Measurements from ENCODE around the gene KCNQ1. TPM values are rescaled to one million over a fixed set of nuclear protein-coding genes. Genes with fewer than 3 reads are reported as not detected.

Gene KCNQ1
- total RNA-seq, 1 donor from 2014 or later: 6.4 TPM

- H3K4me3 Mint-ChIP-seq: no peak overlapping the region
- H3K27me3 Mint-ChIP-seq: no peaks in the 10 kb centered on the region
- DNase-seq: no peak
- intact Hi-C loops (cut with micrococcal nuclease): no loop called here
- H3K4me1 Mint-ChIP-seq: no peaks in the 10 kb centered on the region
- no peak overlapping the region for H3K27ac Mint-ChIP-seq
- peaks cover 10% of the 10 kb centered on the region for H3K9me3 Mint-ChIP-seq
- no peaks in the 10 kb centered on the region for H3K36me3 Mint-ChIP-seq (ENCODE audit: low read depth)
These were observed 388.4 kb downstream of the KCNQ1 start for GRCh38 chr11:2833051-2833715.

GRCh38 chr11:2833716-2834502 is 389.1 kb downstream of the KCNQ1 start:
- intact Hi-C loops (cut with micrococcal nuclease): no loop called here

GRCh38 chr11:2834503-2835273 is 389.9 kb downstream of the KCNQ1 start:
- H3K9me3 Mint-ChIP-seq: peaks cover under 1% of the 10 kb centered on the region
- H3K27ac Mint-ChIP-seq: no peak overlapping the region

More at GRCh38 chr11:2833716-2834502, 389.1 kb downstream of the KCNQ1 start:
- DNase-seq: no peak
- Mint-ChIP-seq H3K36me3 (ENCODE audit: low read depth) (no peaks in the 10 kb centered on the region), H3K4me1 (no peaks in the 10 kb centered on the region), H3K27me3 (no peaks in the 10 kb centered on the region), H3K4me3 (no peak overlapping the region), H3K27ac (no peak overlapping the region), H3K9me3 (peaks cover 8% of the 10 kb centered on the region)

GRCh38 chr11:2835296-2835695 is 390.5 kb downstream of the KCNQ1 start:
- no peaks in the 10 kb centered on the region for H3K9me3 Mint-ChIP-seq
- no peaks in the 10 kb centered on the region for H3K36me3 Mint-ChIP-seq (ENCODE audit: low read depth)
- intact Hi-C loops (cut with micrococcal nuclease): no loop called here
- no peak overlapping the region for H3K4me3 Mint-ChIP-seq
- no peaks in the 10 kb centered on the region for H3K27me3 Mint-ChIP-seq
- H3K4me1 Mint-ChIP-seq: no peaks in the 10 kb centered on the region
- no peak for DNase-seq
- no peak overlapping the region for H3K27ac Mint-ChIP-seq

More at GRCh38 chr11:2834503-2835273, 389.9 kb downstream of the KCNQ1 start:
- no peak for DNase-seq
- Mint-ChIP-seq H3K27me3 (no peaks in the 10 kb centered on the region), H3K4me1 (no peaks in the 10 kb centered on the region), H3K4me3 (no peak overlapping the region), H3K36me3 (ENCODE audit: low read depth) (no peaks in the 10 kb centered on the region)
- intact Hi-C loops (cut with micrococcal nuclease): no loop called here

GRCh38 chr11:2835751-2836150 is 390.9 kb downstream of the KCNQ1 start:
- no peaks in the 10 kb centered on the region for H3K36me3 Mint-ChIP-seq (ENCODE audit: low read depth)
- no peak for DNase-seq
- no peak overlapping the region for H3K27ac Mint-ChIP-seq
- no peak overlapping the region for H3K4me3 Mint-ChIP-seq
- no peaks in the 10 kb centered on the region for H3K9me3 Mint-ChIP-seq
- no peaks in the 10 kb centered on the region for H3K27me3 Mint-ChIP-seq
- intact Hi-C loops (cut with micrococcal nuclease): no loop called here
- no peaks in the 10 kb centered on the region for H3K4me1 Mint-ChIP-seq

- Mint-ChIP-seq H3K4me3 (no peak overlapping the region), H3K27ac (no peak overlapping the region), H3K9me3 (no peaks in the 10 kb centered on the region), H3K4me1 (no peaks in the 10 kb centered on the region), H3K27me3 (no peaks in the 10 kb centered on the region), H3K36me3 (ENCODE audit: low read depth) (no peaks in the 10 kb centered on the region)
- intact Hi-C loops (cut with micrococcal nuclease): no loop called here
- no peak for DNase-seq
These were observed 391.7 kb downstream of the KCNQ1 start for GRCh38 chr11:2836315-2837095.

GRCh38 chr11:2837096-2837601 is 392.3 kb downstream of the KCNQ1 start:
- Mint-ChIP-seq H3K27me3 (no peaks in the 10 kb centered on the region), H3K36me3 (ENCODE audit: low read depth) (no peaks in the 10 kb centered on the region), H3K4me1 (no peaks in the 10 kb centered on the region), H3K27ac (no peak overlapping the region), H3K4me3 (no peak overlapping the region), H3K9me3 (no peaks in the 10 kb centered on the region)
- no peak for DNase-seq
- intact Hi-C loops (cut with micrococcal nuclease): no loop called here

GRCh38 chr11:2837651-2838050 is 392.8 kb downstream of the KCNQ1 start:
- Mint-ChIP-seq H3K4me3 (no peak overlapping the region), H3K36me3 (ENCODE audit: low read depth) (no peaks in the 10 kb centered on the region), H3K4me1 (no peaks in the 10 kb centered on the region), H3K9me3 (no peaks in the 10 kb centered on the region), H3K27me3 (no peaks in the 10 kb centered on the region), H3K27ac (no peak overlapping the region)
- intact Hi-C loops (cut with micrococcal nuclease): no loop called here
- DNase-seq: no peak

- DNase-seq: no peak
- Mint-ChIP-seq H3K4me3 (no peak overlapping the region), H3K9me3 (no peaks in the 10 kb centered on the region), H3K36me3 (ENCODE audit: low read depth) (no peaks in the 10 kb centered on the region), H3K27ac (no peak overlapping the region), H3K27me3 (no peaks in the 10 kb centered on the region), H3K4me1 (no peaks in the 10 kb centered on the region)
- intact Hi-C loops (cut with micrococcal nuclease): no loop called here
These were observed 393.3 kb downstream of the KCNQ1 start for GRCh38 chr11:2838091-2838490.

GRCh38 chr11:2838676-2839294 is 394.0 kb downstream of the KCNQ1 start:
- H3K27me3 Mint-ChIP-seq: no peaks in the 10 kb centered on the region
- H3K27ac Mint-ChIP-seq: no peak overlapping the region
- H3K4me1 Mint-ChIP-seq: no peaks in the 10 kb centered on the region
- H3K36me3 Mint-ChIP-seq (ENCODE audit: low read depth): no peaks in the 10 kb centered on the region
- no peak for DNase-seq
- no peak overlapping the region for H3K4me3 Mint-ChIP-seq
- no peaks in the 10 kb centered on the region for H3K9me3 Mint-ChIP-seq
- intact Hi-C loops (cut with micrococcal nuclease): no loop called here

- no peak overlapping the region for H3K27ac Mint-ChIP-seq
- intact Hi-C loops (cut with micrococcal nuclease): no loop called here
- H3K9me3 Mint-ChIP-seq: no peaks in the 10 kb centered on the region
- H3K36me3 Mint-ChIP-seq (ENCODE audit: low read depth): no peaks in the 10 kb centered on the region
- H3K4me1 Mint-ChIP-seq: no peaks in the 10 kb centered on the region
- no peaks in the 10 kb centered on the region for H3K27me3 Mint-ChIP-seq
- DNase-seq: no peak
- H3K4me3 Mint-ChIP-seq: no peak overlapping the region
These were observed 394.7 kb downstream of the KCNQ1 start for GRCh38 chr11:2839395-2839943.

- Mint-ChIP-seq H3K4me1 (no peaks in the 10 kb centered on the region), H3K9me3 (no peaks in the 10 kb centered on the region), H3K4me3 (no peak overlapping the region), H3K27ac (no peak overlapping the region), H3K27me3 (no peaks in the 10 kb centered on the region), H3K36me3 (ENCODE audit: low read depth) (no peaks in the 10 kb centered on the region)
- intact Hi-C loops (cut with micrococcal nuclease): no loop called here
- no peak for DNase-seq
These were observed 396.8 kb downstream of the KCNQ1 start for GRCh38 chr11:2841411-2842190.
